ENCODE measurements around the gene CLOCK. TPM values are rescaled to one million over a fixed set of nuclear protein-coding genes. Genes with fewer than 3 reads are reported as not detected.

Gene CLOCK
- total and polyA plus RNA-seq, 10 of the 15 experiments (the other 5 are each of a cell fraction or from before 2014, with no cell fraction given) = 2.8 to 11.7 (median 10.4) TPM

DNA sequence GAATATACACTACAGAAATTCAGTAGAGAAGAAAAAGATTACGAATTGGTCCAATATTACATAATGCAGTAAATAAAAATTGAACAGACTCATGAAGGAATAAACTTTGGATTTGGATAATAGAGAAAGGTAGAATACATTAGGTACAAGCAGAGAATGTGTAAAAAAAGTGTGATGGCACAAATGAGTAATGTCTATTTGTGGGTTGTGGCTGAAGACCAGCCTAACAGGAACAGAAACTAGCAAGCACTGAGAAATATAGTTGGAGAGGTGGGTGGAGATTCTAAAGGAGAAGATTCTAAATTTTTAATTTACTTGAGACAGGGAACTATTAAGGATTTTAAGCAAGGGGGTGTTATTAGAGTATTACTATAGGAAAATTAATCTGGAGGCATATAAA lies 15.2 kb upstream of the CLOCK start (continued):
- TF ChIP-seq, protein P1, sequence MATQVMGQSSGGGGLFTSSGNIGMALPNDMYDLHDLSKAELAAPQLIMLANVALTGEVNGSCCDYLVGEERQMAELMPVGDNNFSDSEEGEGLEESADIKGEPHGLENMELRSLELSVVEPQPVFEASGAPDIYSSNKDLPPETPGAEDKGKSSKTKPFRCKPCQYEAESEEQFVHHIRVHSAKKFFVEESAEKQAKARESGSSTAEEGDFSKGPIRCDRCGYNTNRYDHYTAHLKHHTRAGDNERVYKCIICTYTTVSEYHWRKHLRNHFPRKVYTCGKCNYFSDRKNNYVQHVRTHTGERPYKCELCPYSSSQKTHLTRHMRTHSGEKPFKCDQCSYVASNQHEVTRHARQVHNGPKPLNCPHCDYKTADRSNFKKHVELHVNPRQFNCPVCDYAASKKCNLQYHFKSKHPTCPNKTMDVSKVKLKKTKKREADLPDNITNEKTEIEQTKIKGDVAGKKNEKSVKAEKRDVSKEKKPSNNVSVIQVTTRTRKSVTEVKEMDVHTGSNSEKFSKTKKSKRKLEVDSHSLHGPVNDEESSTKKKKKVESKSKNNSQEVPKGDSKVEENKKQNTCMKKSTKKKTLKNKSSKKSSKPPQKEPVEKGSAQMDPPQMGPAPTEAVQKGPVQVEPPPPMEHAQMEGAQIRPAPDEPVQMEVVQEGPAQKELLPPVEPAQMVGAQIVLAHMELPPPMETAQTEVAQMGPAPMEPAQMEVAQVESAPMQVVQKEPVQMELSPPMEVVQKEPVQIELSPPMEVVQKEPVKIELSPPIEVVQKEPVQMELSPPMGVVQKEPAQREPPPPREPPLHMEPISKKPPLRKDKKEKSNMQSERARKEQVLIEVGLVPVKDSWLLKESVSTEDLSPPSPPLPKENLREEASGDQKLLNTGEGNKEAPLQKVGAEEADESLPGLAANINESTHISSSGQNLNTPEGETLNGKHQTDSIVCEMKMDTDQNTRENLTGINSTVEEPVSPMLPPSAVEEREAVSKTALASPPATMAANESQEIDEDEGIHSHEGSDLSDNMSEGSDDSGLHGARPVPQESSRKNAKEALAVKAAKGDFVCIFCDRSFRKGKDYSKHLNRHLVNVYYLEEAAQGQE (IDR thresholded peaks at IDR 0.05; ENCODE audit: low read depth, low read length) = no peak
- TF ChIP-seq ATF7 (IDR thresholded peaks at IDR 0.05; ENCODE audit: low read depth) = peak; percentile 93
- no peak for TF ChIP-seq POLR2A (IDR thresholded peaks at IDR 0.05; ENCODE audit: low read depth, low read length)
- no peak for TF ChIP-seq BHLHE40 (IDR thresholded peaks at IDR 0.05; ENCODE audit: borderline replicate concordance in 1 of 2, low read depth in 2 of 2, low read length in 1 of 2)
- TF ChIP-seq, protein P2, sequence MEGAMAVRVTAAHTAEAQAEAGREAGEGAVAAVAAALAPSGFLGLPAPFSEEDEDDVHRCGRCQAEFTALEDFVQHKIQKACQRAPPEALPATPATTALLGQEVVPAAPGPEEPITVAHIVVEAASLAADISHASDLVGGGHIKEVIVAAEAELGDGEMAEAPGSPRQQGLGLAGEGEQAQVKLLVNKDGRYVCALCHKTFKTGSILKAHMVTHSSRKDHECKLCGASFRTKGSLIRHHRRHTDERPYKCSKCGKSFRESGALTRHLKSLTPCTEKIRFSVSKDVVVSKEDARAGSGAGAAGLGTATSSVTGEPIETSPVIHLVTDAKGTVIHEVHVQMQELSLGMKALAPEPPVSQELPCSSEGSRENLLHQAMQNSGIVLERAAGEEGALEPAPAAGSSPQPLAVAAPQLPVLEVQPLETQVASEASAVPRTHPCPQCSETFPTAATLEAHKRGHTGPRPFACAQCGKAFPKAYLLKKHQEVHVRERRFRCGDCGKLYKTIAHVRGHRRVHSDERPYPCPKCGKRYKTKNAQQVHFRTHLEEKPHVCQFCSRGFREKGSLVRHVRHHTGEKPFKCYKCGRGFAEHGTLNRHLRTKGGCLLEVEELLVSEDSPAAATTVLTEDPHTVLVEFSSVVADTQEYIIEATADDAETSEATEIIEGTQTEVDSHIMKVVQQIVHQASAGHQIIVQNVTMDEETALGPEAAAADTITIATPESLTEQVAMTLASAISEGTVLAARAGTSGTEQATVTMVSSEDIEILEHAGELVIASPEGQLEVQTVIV (IDR thresholded peaks at IDR 0.05; ENCODE audit: borderline replicate concordance, partially characterized antibody) = no peak
- TF ChIP-seq FOXK2 (IDR thresholded peaks at IDR 0.05) = no peak
- TF ChIP-seq EP300 (IDR thresholded peaks at IDR 0.05; ENCODE audit: borderline replicate concordance in 1 of 2, control insufficient read depth in 1 of 2, low read depth in 2 of 2, low read length in 2 of 2) = peak in 1 of 2 experiments; percentile 93; a peak in 2 of 4 replicates
- TF ChIP-seq RCOR1 (conservative IDR thresholded peaks at IDR 0.05; ENCODE audit: low read depth, low read length) = 0 out of 2 replicates have a peak, but pooled peaks have one; percentile 71
- TF ChIP-seq MXI1 (IDR thresholded peaks at IDR 0.05; ENCODE audit: low read depth, low read length) = no peak
- TF ChIP-seq NR2F1 (conservative IDR thresholded peaks at IDR 0.05) = no peak
- peak; percentile 97 for TF ChIP-seq RUNX3 (IDR thresholded peaks at IDR 0.05; ENCODE audit: low read length)
- TF ChIP-seq ZBED1 (IDR thresholded peaks at IDR 0.05; ENCODE audit: borderline replicate concordance) = no peak
- no peak for TF ChIP-seq RAD51 (IDR thresholded peaks at IDR 0.05)
- TF ChIP-seq, protein P3, sequence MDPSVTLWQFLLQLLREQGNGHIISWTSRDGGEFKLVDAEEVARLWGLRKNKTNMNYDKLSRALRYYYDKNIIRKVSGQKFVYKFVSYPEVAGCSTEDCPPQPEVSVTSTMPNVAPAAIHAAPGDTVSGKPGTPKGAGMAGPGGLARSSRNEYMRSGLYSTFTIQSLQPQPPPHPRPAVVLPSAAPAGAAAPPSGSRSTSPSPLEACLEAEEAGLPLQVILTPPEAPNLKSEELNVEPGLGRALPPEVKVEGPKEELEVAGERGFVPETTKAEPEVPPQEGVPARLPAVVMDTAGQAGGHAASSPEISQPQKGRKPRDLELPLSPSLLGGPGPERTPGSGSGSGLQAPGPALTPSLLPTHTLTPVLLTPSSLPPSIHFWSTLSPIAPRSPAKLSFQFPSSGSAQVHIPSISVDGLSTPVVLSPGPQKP (IDR thresholded peaks at IDR 0.05; ENCODE audit: low read depth, low read length) = no peak
- no peak for TF ChIP-seq YY1 (IDR thresholded peaks at IDR 0.05; ENCODE audit: low read depth, low read length)
- no peak for TF ChIP-seq NFYA (IDR thresholded peaks at IDR 0.05; ENCODE audit: borderline replicate concordance, low read depth, low read length)
- TF ChIP-seq, protein P4, sequence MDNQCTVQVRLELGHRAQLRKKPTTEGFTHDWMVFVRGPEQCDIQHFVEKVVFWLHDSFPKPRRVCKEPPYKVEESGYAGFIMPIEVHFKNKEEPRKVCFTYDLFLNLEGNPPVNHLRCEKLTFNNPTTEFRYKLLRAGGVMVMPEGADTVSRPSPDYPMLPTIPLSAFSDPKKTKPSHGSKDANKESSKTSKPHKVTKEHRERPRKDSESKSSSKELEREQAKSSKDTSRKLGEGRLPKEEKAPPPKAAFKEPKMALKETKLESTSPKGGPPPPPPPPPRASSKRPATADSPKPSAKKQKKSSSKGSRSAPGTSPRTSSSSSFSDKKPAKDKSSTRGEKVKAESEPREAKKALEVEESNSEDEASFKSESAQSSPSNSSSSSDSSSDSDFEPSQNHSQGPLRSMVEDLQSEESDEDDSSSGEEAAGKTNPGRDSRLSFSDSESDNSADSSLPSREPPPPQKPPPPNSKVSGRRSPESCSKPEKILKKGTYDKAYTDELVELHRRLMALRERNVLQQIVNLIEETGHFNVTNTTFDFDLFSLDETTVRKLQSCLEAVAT (IDR thresholded peaks at IDR 0.05) = peak; percentile 50; the same call in 1 of the 2 replicates
- TF ChIP-seq, protein P5, sequence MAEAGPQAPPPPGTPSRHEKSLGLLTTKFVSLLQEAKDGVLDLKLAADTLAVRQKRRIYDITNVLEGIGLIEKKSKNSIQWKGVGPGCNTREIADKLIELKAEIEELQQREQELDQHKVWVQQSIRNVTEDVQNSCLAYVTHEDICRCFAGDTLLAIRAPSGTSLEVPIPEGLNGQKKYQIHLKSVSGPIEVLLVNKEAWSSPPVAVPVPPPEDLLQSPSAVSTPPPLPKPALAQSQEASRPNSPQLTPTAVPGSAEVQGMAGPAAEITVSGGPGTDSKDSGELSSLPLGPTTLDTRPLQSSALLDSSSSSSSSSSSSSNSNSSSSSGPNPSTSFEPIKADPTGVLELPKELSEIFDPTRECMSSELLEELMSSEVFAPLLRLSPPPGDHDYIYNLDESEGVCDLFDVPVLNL (IDR thresholded peaks at IDR 0.05; ENCODE audit: low read depth, low read length) = no peak
- TF ChIP-seq, protein P6, sequence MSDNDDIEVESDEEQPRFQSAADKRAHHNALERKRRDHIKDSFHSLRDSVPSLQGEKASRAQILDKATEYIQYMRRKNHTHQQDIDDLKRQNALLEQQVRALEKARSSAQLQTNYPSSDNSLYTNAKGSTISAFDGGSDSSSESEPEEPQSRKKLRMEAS (IDR thresholded peaks at IDR 0.05; ENCODE audit: low read depth, low read length) = no peak
- TF ChIP-seq, protein P7, sequence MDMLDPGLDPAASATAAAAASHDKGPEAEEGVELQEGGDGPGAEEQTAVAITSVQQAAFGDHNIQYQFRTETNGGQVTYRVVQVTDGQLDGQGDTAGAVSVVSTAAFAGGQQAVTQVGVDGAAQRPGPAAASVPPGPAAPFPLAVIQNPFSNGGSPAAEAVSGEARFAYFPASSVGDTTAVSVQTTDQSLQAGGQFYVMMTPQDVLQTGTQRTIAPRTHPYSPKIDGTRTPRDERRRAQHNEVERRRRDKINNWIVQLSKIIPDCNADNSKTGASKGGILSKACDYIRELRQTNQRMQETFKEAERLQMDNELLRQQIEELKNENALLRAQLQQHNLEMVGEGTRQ (IDR thresholded peaks at IDR 0.05; ENCODE audit: borderline replicate concordance, low read depth, low read length) = no peak
